ENCODE results near the gene GJD3. TPM values are rescaled to one million over a fixed set of nuclear protein-coding genes. Genes with fewer than 3 reads are reported as not detected.

GJD3 gene
- total RNA-seq, 4 donors from 2014 or later = 2.5 TPM; not detected in 3

GRCh38 chr17:40360091-40360490 is 4.4 kb downstream of the GJD3 start:
- peaks cover 0 to 20% of the 10 kb centered on the region in 2 donors for H3K36me3 ChIP-seq
- ATAC-seq = no peak
- H3K9me3 ChIP-seq = no peaks in the 10 kb centered on the region
- WGBS, 2 donors (ENCODE audit: low coverage in 1 of 2) = 83% methylated on average over 7 of the region's 8 CpGs; no CpG with 5 or more reads in 1 of the 2 donors
- no peak overlapping the region for H3K27ac ChIP-seq
- TF ChIP-seq EP300 (IDR thresholded peaks at IDR 0.05) = no peak
- TF ChIP-seq POLR2A (IDR thresholded peaks at IDR 0.05) = no peak
- TF ChIP-seq CTCF (IDR thresholded peaks at IDR 0.05) = no peak
- no peak for TF ChIP-seq POLR2AphosphoS5 (IDR thresholded peaks at IDR 0.05)
- peaks cover 16% of the 10 kb centered on the region for H3K27me3 ChIP-seq
- H3K4me1 ChIP-seq = peaks cover 0 to 64% (median 17%) of the 10 kb centered on the region in 3 donors
- no peak overlapping the region for H3K4me3 ChIP-seq

- ATAC-seq = peak; percentile 76
- Histone ChIP-seq H3K9me3 (no peaks in the 10 kb centered on the region), H3K36me3 (peaks cover 0 to 35% of the 10 kb centered on the region in 2 donors), H3K4me1 (peaks cover 0 to 70% (median 18%) of the 10 kb centered on the region in 3 donors), H3K4me3 (no peak overlapping the region), H3K27ac (peak overlapping the region in 1 of 4 donors; percentile 67), H3K27me3 (peaks cover 3% of the 10 kb centered on the region)
- WGBS, 2 donors (ENCODE audit: low coverage in 1 of 2) = 8% methylated on average over 10 to 17 of the region's 17 CpGs
- TF ChIP-seq EP300 (IDR thresholded peaks at IDR 0.05) (no peak), POLR2A (IDR thresholded peaks at IDR 0.05) (no peak), CTCF (IDR thresholded peaks at IDR 0.05) (peak in 3 of 4 experiments; percentile 96 to 99 (median 98)), POLR2AphosphoS5 (IDR thresholded peaks at IDR 0.05) (peak; percentile 12)
Observed at GRCh38 chr17:40358323-40359038, 6.1 kb downstream of the GJD3 start.

GRCh38 chr17:40356990-40357881 is 7.3 kb downstream of the GJD3 start:
- peaks cover 0 to 64% (median 18%) of the 10 kb centered on the region in 3 donors for H3K4me1 ChIP-seq
- peak overlapping the region in 3 of 4 donors; percentile 11 to 67 (median 55) for H3K27ac ChIP-seq
- peaks cover 0 to 48% of the 10 kb centered on the region in 2 donors for H3K36me3 ChIP-seq

More at GRCh38 chr17:40356990-40357881, 7.3 kb downstream of the GJD3 start:
- Histone ChIP-seq H3K9me3 (no peaks in the 10 kb centered on the region), H3K4me3 (no peak overlapping the region), H3K27me3 (no peaks in the 10 kb centered on the region)
- no peak for ATAC-seq
- 74% methylated on average over 8 of the region's 19 CpGs; no CpG with 5 or more reads in 1 of the 2 donors for WGBS, 2 donors (ENCODE audit: low coverage in 1 of 2)
- TF ChIP-seq POLR2A (IDR thresholded peaks at IDR 0.05) (no peak), EP300 (IDR thresholded peaks at IDR 0.05) (no peak), POLR2AphosphoS5 (IDR thresholded peaks at IDR 0.05) (no peak), CTCF (IDR thresholded peaks at IDR 0.05) (no peak)

Measured in gastroesophageal sphincter (tissue), 4 donors.